Measurements from ENCODE around the gene POLRMT.
"Not testable (repeated sequence)": the region's sequence is repeated elsewhere in the genome, so short reads cannot be mapped to it uniquely, and the experiment has no call there.

The POLRMT gene

GRCh38 chr19:633068-633785 is at the start of gene POLRMT:
Gene POLRMT, minus strand, starts transcription at chr19:633537. Its CDS starts 25 bp downstream, at chr19:633512.
- peak; percentile 95 for DNase-seq

GRCh38 chr19:682678-683320 is 49.5 kb upstream of the POLRMT start:
- DNase-seq, result no peak

- DNase-seq, result no peak
These were observed 48.0 kb upstream of the POLRMT start for GRCh38 chr19:681029-682019.

GRCh38 chr19:680287-681028 is 47.1 kb upstream of the POLRMT start:
- peak; percentile 99 for DNase-seq

- DNase-seq, result no peak
These were observed 46.3 kb upstream of the POLRMT start for GRCh38 chr19:679418-680286.

GRCh38 chr19:678791-679388 is 45.6 kb upstream of the POLRMT start:
- no peak for DNase-seq

- DNase-seq, result no peak
These were observed 44.5 kb upstream of the POLRMT start for GRCh38 chr19:677601-678436.

- DNase-seq, result no peak
These were observed 43.9 kb upstream of the POLRMT start for GRCh38 chr19:677201-677600.

GRCh38 chr19:676339-677105 is 43.2 kb upstream of the POLRMT start, which contains the start of gene FSTL3:
Gene FSTL3, plus strand, starts transcription at chr19:676392. Its CDS starts 32 bp downstream, at chr19:676424.
- DNase-seq, result no peak

- DNase-seq, result no peak
These were observed 42.6 kb upstream of the POLRMT start for GRCh38 chr19:676007-676338.

- DNase-seq, result no peak
These were observed 41.2 kb upstream of the POLRMT start for GRCh38 chr19:674282-675151.

GRCh38 chr19:670609-671075 is 37.3 kb upstream of the POLRMT start:
- DNase-seq, result no peak

- not testable (repeated sequence) for DNase-seq
These were observed 35.5 kb upstream of the POLRMT start for GRCh38 chr19:668675-669434.

GRCh38 chr19:666985-667573 is 33.7 kb upstream of the POLRMT start:
- not testable (repeated sequence) for DNase-seq

GRCh38 chr19:664913-665443 is 31.6 kb upstream of the POLRMT start:
- DNase-seq, result peak; percentile 69

- DNase-seq, result no peak
These were observed 30.4 kb upstream of the POLRMT start for GRCh38 chr19:663682-664117.
